ENCODE measurements around the gene SLC39A11. TPM values are rescaled to one million over a fixed set of nuclear protein-coding genes. Genes with fewer than 3 reads are reported as not detected.

The SLC39A11 gene
- total RNA-seq, 1 donor from 2014 or later = 16.3 TPM

DNA sequence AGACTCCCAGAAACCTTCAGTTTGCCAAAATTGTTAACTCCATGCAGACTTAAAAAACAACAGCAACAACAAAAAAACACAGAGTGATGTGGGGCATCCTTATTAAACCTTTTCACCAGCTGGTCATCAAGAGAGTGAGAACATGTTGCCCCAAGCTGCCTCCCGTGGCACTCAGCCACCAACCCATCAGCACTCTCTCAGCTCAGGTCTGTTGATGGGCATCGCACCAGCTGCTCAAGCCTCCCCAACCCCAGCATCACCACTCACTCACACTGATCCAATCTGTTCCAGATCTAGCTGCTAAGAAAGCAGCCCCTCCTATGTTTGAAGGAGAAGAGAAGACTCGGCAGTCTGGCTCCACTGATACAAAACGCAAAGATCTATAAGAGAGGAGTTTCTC lies 46.8 kb downstream of the SLC39A11 start:
- H3K4me3 Mint-ChIP-seq (ENCODE audit: unreplicated experiment) = no peak overlapping the region
- peaks cover 12% of the 10 kb centered on the region for H3K4me1 Mint-ChIP-seq (ENCODE audit: low read depth, unreplicated experiment)
- no peaks in the 10 kb centered on the region for H3K27me3 Mint-ChIP-seq (ENCODE audit: unreplicated experiment)
- no peak for DNase-seq
- H3K36me3 Mint-ChIP-seq (ENCODE audit: unreplicated experiment) = peaks cover 7% of the 10 kb centered on the region
- H3K27ac Mint-ChIP-seq (ENCODE audit: unreplicated experiment) = no peak overlapping the region
- H3K9me3 Mint-ChIP-seq (ENCODE audit: unreplicated experiment) = peaks cover 5% of the 10 kb centered on the region
- TF ChIP-seq, protein P1, sequence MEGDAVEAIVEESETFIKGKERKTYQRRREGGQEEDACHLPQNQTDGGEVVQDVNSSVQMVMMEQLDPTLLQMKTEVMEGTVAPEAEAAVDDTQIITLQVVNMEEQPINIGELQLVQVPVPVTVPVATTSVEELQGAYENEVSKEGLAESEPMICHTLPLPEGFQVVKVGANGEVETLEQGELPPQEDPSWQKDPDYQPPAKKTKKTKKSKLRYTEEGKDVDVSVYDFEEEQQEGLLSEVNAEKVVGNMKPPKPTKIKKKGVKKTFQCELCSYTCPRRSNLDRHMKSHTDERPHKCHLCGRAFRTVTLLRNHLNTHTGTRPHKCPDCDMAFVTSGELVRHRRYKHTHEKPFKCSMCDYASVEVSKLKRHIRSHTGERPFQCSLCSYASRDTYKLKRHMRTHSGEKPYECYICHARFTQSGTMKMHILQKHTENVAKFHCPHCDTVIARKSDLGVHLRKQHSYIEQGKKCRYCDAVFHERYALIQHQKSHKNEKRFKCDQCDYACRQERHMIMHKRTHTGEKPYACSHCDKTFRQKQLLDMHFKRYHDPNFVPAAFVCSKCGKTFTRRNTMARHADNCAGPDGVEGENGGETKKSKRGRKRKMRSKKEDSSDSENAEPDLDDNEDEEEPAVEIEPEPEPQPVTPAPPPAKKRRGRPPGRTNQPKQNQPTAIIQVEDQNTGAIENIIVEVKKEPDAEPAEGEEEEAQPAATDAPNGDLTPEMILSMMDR (IDR thresholded peaks at IDR 0.05; ENCODE audit: partially characterized antibody, unreplicated experiment) = no peak

DNA sequence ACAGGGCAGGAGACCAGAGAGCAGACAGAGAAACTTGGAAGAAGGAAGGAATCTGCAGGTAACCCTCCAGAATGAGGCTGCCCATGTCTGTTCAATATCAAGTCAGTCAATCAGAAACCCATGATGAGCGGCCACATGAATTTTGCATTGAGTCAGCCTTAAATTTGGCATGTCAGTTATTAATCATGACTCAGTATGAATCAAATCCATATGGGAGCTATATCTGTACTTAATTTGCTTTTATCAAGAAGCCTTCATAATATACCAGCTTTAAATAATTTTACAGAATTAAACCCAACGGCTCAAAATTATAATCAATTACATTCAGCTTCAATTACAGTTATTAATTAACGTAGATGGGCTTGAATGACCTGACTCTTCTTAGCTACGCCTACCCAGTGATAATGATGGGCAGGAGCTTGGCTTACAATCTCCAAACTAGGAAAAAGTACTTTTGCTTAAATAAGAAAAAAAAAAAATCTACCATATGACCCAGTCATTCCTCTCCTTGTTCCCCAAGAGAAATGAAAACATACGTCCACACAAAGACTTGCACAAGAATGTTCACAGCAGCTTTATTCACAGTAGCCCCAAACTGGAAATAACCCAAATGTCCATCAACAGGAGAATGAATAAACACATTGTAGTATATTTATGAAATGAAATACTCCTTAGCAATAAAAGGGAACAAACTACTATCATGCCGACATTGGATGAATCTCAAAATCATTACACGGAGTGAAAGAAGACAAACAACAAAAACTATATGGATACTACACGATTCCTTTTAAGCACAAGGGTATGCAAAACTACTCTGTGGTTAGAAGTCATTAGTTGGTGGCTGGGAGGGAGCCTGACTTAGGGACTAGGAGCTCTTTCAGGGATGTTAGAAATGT lies 48.6 kb downstream of the SLC39A11 start:
- peaks cover 2% of the 10 kb centered on the region for H3K27me3 Mint-ChIP-seq (ENCODE audit: unreplicated experiment)
- peaks cover 8% of the 10 kb centered on the region for H3K4me1 Mint-ChIP-seq (ENCODE audit: low read depth, unreplicated experiment)
- H3K36me3 Mint-ChIP-seq (ENCODE audit: unreplicated experiment) = peaks cover 7% of the 10 kb centered on the region
- H3K27ac Mint-ChIP-seq (ENCODE audit: unreplicated experiment) = no peak overlapping the region
- no peak for DNase-seq
- peaks cover 3% of the 10 kb centered on the region for H3K9me3 Mint-ChIP-seq (ENCODE audit: unreplicated experiment)
- TF ChIP-seq, protein P1 (IDR thresholded peaks at IDR 0.05; ENCODE audit: partially characterized antibody, unreplicated experiment) = no peak
- no peak overlapping the region for H3K4me3 Mint-ChIP-seq (ENCODE audit: unreplicated experiment)

DNA sequence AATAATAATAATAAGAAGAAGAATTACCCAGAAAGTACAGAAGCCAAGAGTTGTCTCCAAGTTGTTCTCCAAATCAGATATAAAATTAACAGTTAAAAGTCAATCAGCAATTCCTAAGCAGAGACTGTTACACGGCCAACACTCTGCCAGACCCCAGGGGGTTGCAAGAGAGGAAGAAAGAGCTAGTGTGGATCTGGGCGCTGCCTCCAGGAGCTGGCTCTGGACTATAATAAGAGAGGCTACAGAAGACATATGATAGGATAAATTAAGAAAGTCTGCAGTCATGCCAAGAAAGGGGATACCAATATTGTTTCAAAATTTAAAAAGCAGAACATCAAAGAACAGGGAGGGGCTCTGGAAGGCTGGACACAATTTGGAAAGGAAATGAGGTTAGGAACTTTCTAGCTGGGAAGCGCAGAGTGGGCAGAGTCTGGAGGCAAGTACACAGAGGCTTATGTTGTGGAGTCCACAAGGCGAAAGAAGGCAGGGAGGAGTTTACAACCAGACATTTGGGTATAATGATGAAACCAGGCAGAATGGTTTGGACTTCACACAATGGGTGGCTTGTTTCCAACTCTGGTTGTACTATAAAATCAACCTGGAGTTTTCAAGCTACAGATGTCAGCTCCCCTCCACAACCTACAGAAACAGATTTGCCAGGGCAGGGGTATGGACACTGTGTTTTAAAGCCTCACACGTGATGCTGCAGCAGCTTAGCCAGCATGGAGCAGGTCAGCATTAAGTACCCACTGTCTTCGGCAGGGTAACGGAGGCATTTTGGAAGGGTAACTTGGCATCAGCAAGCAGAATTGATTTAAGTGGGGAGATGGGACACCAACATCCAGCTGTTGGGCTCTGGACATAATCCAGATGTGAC lies 49.4 kb downstream of the SLC39A11 start:
- Mint-ChIP-seq H3K27me3 (ENCODE audit: unreplicated experiment) (peaks cover 2% of the 10 kb centered on the region), H3K9me3 (ENCODE audit: unreplicated experiment) (peaks cover 3% of the 10 kb centered on the region), H3K27ac (ENCODE audit: unreplicated experiment) (no peak overlapping the region), H3K36me3 (ENCODE audit: unreplicated experiment) (peaks cover 7% of the 10 kb centered on the region), H3K4me3 (ENCODE audit: unreplicated experiment) (no peak overlapping the region), H3K4me1 (ENCODE audit: low read depth, unreplicated experiment) (peaks cover 7% of the 10 kb centered on the region)
- DNase-seq = no peak
- TF ChIP-seq, protein P1 (IDR thresholded peaks at IDR 0.05; ENCODE audit: partially characterized antibody, unreplicated experiment) = no peak

DNA sequence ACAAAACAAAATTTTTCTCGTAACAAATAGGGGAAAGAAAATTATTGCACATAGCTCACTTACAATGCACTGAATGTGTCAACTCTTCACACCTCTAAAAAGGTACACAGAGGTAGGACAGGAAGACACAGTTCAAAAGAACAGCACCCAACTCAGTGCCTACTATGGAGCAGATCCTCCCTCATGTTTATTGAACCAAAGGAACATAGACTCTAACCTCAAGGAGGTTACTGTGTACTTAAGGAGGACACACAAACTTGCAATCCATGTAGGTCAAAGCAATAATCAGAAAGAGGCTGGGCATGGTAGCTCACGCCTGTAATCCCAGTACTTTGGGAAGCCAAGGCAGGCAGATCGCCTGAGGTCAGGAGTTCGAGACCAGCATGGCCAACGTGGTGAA lies 50.3 kb downstream of the SLC39A11 start:
- H3K9me3 Mint-ChIP-seq (ENCODE audit: unreplicated experiment) = peaks cover 3% of the 10 kb centered on the region
- peaks cover 2% of the 10 kb centered on the region for H3K27me3 Mint-ChIP-seq (ENCODE audit: unreplicated experiment)
- TF ChIP-seq, protein P1 (IDR thresholded peaks at IDR 0.05; ENCODE audit: partially characterized antibody, unreplicated experiment) = no peak
- no peak overlapping the region for H3K4me3 Mint-ChIP-seq (ENCODE audit: unreplicated experiment)
- H3K27ac Mint-ChIP-seq (ENCODE audit: unreplicated experiment) = no peak overlapping the region
- peaks cover 7% of the 10 kb centered on the region for H3K36me3 Mint-ChIP-seq (ENCODE audit: unreplicated experiment)
- no peak for DNase-seq
- H3K4me1 Mint-ChIP-seq (ENCODE audit: low read depth, unreplicated experiment) = peaks cover 7% of the 10 kb centered on the region
